NCI-H1417 treated with DMSO at 0.1 percent for 48 hours (cell line): ENCODE data around the gene NUDT3.
"Not testable (repeated sequence)": the region's sequence is repeated elsewhere in the genome, so short reads cannot be mapped to it uniquely, and the experiment has no call there.

Source experiments
- DNase-seq: peaks from one replicate; lab custom pipeline; 2025; lab: John Stamatoyannopoulos, UW

Gene NUDT3

GRCh38 chr6:34370361-34370760 is 22.1 kb downstream of the NUDT3 start:
- DNase-seq = no peak

- no peak for DNase-seq
These were observed 23.1 kb downstream of the NUDT3 start for GRCh38 chr6:34369385-34369784.

- DNase-seq = no peak
These were observed 25.9 kb downstream of the NUDT3 start for GRCh38 chr6:34366639-34366921.

GRCh38 chr6:34365781-34366638 is 26.5 kb downstream of the NUDT3 start:
- DNase-seq = not testable (repeated sequence)

GRCh38 chr6:34363681-34364075 is 28.8 kb downstream of the NUDT3 start:
- DNase-seq = not testable (repeated sequence)

GRCh38 chr6:34362909-34363680 is 29.4 kb downstream of the NUDT3 start:
- DNase-seq = no peak

GRCh38 chr6:34362176-34362575 is 30.3 kb downstream of the NUDT3 start:
- no peak for DNase-seq

- no peak for DNase-seq
These were observed 31.9 kb downstream of the NUDT3 start for GRCh38 chr6:34360556-34360955.

GRCh38 chr6:34359418-34360158 is 32.9 kb downstream of the NUDT3 start:
- DNase-seq = no peak

GRCh38 chr6:34358389-34358905 is 34.0 kb downstream of the NUDT3 start:
- no peak for DNase-seq

- DNase-seq = no peak
These were observed 34.5 kb downstream of the NUDT3 start for GRCh38 chr6:34357937-34358336.

- DNase-seq = no peak
These were observed 36.6 kb downstream of the NUDT3 start for GRCh38 chr6:34355889-34356288.

- not testable (repeated sequence) for DNase-seq
These were observed 38.2 kb downstream of the NUDT3 start for GRCh38 chr6:34354230-34354629.

GRCh38 chr6:34353530-34353929 is 38.9 kb downstream of the NUDT3 start:
- not testable (repeated sequence) for DNase-seq

- DNase-seq = no peak
These were observed 40.0 kb downstream of the NUDT3 start for GRCh38 chr6:34352305-34352937.

- DNase-seq = no peak
These were observed 41.6 kb downstream of the NUDT3 start for GRCh38 chr6:34350934-34351217.

GRCh38 chr6:34350137-34350933 is 42.1 kb downstream of the NUDT3 start:
- no peak for DNase-seq

- DNase-seq = no peak
These were observed 43.3 kb downstream of the NUDT3 start for GRCh38 chr6:34349211-34349610.

- DNase-seq = no peak
These were observed 45.2 kb downstream of the NUDT3 start for GRCh38 chr6:34347303-34347702.

- no peak for DNase-seq
These were observed 46.0 kb downstream of the NUDT3 start for GRCh38 chr6:34346175-34347119.
